ENCODE data around the gene SKA3.
A peak's percentile ranks its signal among the peaks of the same experiment; 100 is the strongest.
"Not testable (repeated sequence)": the region's sequence is repeated elsewhere in the genome, so short reads cannot be mapped to it uniquely, and the experiment has no call there.

The SKA3 gene

GRCh38 chr13:21176215-21176981 lies at the start of gene SKA3, which contains the start of gene MRPL57:
Gene SKA3 (minus strand): TSS chr13:21176552. CDS start chr13:21176477, 75 bp downstream.
Gene MRPL57 (plus strand): TSS chr13:21176658. CDS start chr13:21176917, 259 bp downstream.
- H3K27me3 ChIP-seq (ENCODE audit: control insufficient read depth, insufficient read depth, low read length), result no peaks in the 10 kb centered on the region
- no peaks in the 10 kb centered on the region for H3K9me3 ChIP-seq (ENCODE audit: control insufficient read depth, low read depth, low read length)
- peak within 1 kb of the TSS; percentile 87 for H3K9ac ChIP-seq (ENCODE audit: low read length)
- H3K36me3 ChIP-seq (ENCODE audit: control insufficient read depth, low read depth, low read length), result peaks cover 9% of the 10 kb centered on the region
- H3K4me1 ChIP-seq (ENCODE audit: control insufficient read depth, low read depth, low read length), result peaks cover 3% of the 10 kb centered on the region
- peak within 1 kb of the TSS; percentile 89 for H3K4me3 ChIP-seq (ENCODE audit: low read length)
- peak within 1 kb of the TSS; percentile 74 for H3K27ac ChIP-seq (ENCODE audit: low read length)

GRCh38 chr13:21225082-21225481 lies 48.7 kb upstream of the SKA3 start:
- H3K36me3 ChIP-seq (ENCODE audit: control insufficient read depth, low read depth, low read length), result no peaks in the 10 kb centered on the region
- no peaks in the 10 kb centered on the region for H3K9me3 ChIP-seq (ENCODE audit: control insufficient read depth, low read depth, low read length)
- no peak overlapping the region for H3K4me3 ChIP-seq (ENCODE audit: low read length)
- no peaks in the 10 kb centered on the region for H3K27me3 ChIP-seq (ENCODE audit: control insufficient read depth, insufficient read depth, low read length)
- H3K9ac ChIP-seq (ENCODE audit: low read length), result no peak overlapping the region
- no peak overlapping the region for H3K27ac ChIP-seq (ENCODE audit: low read length)
- no peaks in the 10 kb centered on the region for H3K4me1 ChIP-seq (ENCODE audit: control insufficient read depth, low read depth, low read length)

GRCh38 chr13:21221268-21221667 lies 44.9 kb upstream of the SKA3 start:
- H3K36me3 ChIP-seq (ENCODE audit: control insufficient read depth, low read depth, low read length), result no peaks in the 10 kb centered on the region
- H3K4me3 ChIP-seq (ENCODE audit: low read length), result no peak overlapping the region
- no peaks in the 10 kb centered on the region for H3K9me3 ChIP-seq (ENCODE audit: control insufficient read depth, low read depth, low read length)
- no peak overlapping the region for H3K9ac ChIP-seq (ENCODE audit: low read length)
- H3K27ac ChIP-seq (ENCODE audit: low read length), result no peak overlapping the region
- H3K27me3 ChIP-seq (ENCODE audit: control insufficient read depth, insufficient read depth, low read length), result no peaks in the 10 kb centered on the region
- no peaks in the 10 kb centered on the region for H3K4me1 ChIP-seq (ENCODE audit: control insufficient read depth, low read depth, low read length)

GRCh38 chr13:21219716-21220115 lies 43.4 kb upstream of the SKA3 start:
- not testable (repeated sequence) for H3K36me3 ChIP-seq (ENCODE audit: control insufficient read depth, low read depth, low read length); H3K27ac ChIP-seq (ENCODE audit: low read length); H3K4me3 ChIP-seq (ENCODE audit: low read length); H3K9ac ChIP-seq (ENCODE audit: low read length); H3K4me1 ChIP-seq (ENCODE audit: control insufficient read depth, low read depth, low read length); H3K9me3 ChIP-seq (ENCODE audit: control insufficient read depth, low read depth, low read length); H3K27me3 ChIP-seq (ENCODE audit: control insufficient read depth, insufficient read depth, low read length)

- H3K27ac ChIP-seq (ENCODE audit: low read length), result no peak overlapping the region
- H3K4me3 ChIP-seq (ENCODE audit: low read length), result no peak overlapping the region
- H3K4me1 ChIP-seq (ENCODE audit: control insufficient read depth, low read depth, low read length), result no peaks in the 10 kb centered on the region
- H3K36me3 ChIP-seq (ENCODE audit: control insufficient read depth, low read depth, low read length), result no peaks in the 10 kb centered on the region
- H3K9me3 ChIP-seq (ENCODE audit: control insufficient read depth, low read depth, low read length), result no peaks in the 10 kb centered on the region
- H3K27me3 ChIP-seq (ENCODE audit: control insufficient read depth, insufficient read depth, low read length), result no peaks in the 10 kb centered on the region
- H3K9ac ChIP-seq (ENCODE audit: low read length), result no peak overlapping the region
Observed at GRCh38 chr13:21219036-21219381, 42.7 kb upstream of the SKA3 start.

GRCh38 chr13:21218351-21219035 lies 42.1 kb upstream of the SKA3 start:
- H3K9ac ChIP-seq (ENCODE audit: low read length), result no peak overlapping the region
- no peaks in the 10 kb centered on the region for H3K27me3 ChIP-seq (ENCODE audit: control insufficient read depth, insufficient read depth, low read length)
- H3K4me3 ChIP-seq (ENCODE audit: low read length), result no peak overlapping the region
- H3K4me1 ChIP-seq (ENCODE audit: control insufficient read depth, low read depth, low read length), result no peaks in the 10 kb centered on the region
- H3K9me3 ChIP-seq (ENCODE audit: control insufficient read depth, low read depth, low read length), result no peaks in the 10 kb centered on the region
- H3K36me3 ChIP-seq (ENCODE audit: control insufficient read depth, low read depth, low read length), result no peaks in the 10 kb centered on the region
- no peak overlapping the region for H3K27ac ChIP-seq (ENCODE audit: low read length)

- Histone ChIP-seq H3K4me3 (ENCODE audit: low read length) (no peak overlapping the region), H3K27ac (ENCODE audit: low read length) (no peak overlapping the region), H3K9me3 (ENCODE audit: control insufficient read depth, low read depth, low read length) (no peaks in the 10 kb centered on the region), H3K4me1 (ENCODE audit: control insufficient read depth, low read depth, low read length) (no peaks in the 10 kb centered on the region), H3K27me3 (ENCODE audit: control insufficient read depth, insufficient read depth, low read length) (no peaks in the 10 kb centered on the region), H3K9ac (ENCODE audit: low read length) (no peak overlapping the region), H3K36me3 (ENCODE audit: control insufficient read depth, low read depth, low read length) (no peaks in the 10 kb centered on the region)
Observed at GRCh38 chr13:21216332-21216731, 40.0 kb upstream of the SKA3 start.

- not testable (repeated sequence) for H3K9me3 ChIP-seq (ENCODE audit: control insufficient read depth, low read depth, low read length); H3K27me3 ChIP-seq (ENCODE audit: control insufficient read depth, insufficient read depth, low read length); H3K9ac ChIP-seq (ENCODE audit: low read length); H3K4me3 ChIP-seq (ENCODE audit: low read length); H3K27ac ChIP-seq (ENCODE audit: low read length); H3K36me3 ChIP-seq (ENCODE audit: control insufficient read depth, low read depth, low read length); H3K4me1 ChIP-seq (ENCODE audit: control insufficient read depth, low read depth, low read length)
Observed at GRCh38 chr13:21215419-21215818, 39.1 kb upstream of the SKA3 start.

- H3K36me3 ChIP-seq (ENCODE audit: control insufficient read depth, low read depth, low read length), result no peaks in the 10 kb centered on the region
- no peaks in the 10 kb centered on the region for H3K4me1 ChIP-seq (ENCODE audit: control insufficient read depth, low read depth, low read length)
- H3K27me3 ChIP-seq (ENCODE audit: control insufficient read depth, insufficient read depth, low read length), result no peaks in the 10 kb centered on the region
- no peak overlapping the region for H3K4me3 ChIP-seq (ENCODE audit: low read length)
- H3K27ac ChIP-seq (ENCODE audit: low read length), result no peak overlapping the region
- no peak overlapping the region for H3K9ac ChIP-seq (ENCODE audit: low read length)
- H3K9me3 ChIP-seq (ENCODE audit: control insufficient read depth, low read depth, low read length), result no peaks in the 10 kb centered on the region
Observed at GRCh38 chr13:21212138-21212775, 35.9 kb upstream of the SKA3 start.

GRCh38 chr13:21208652-21209154 lies 32.4 kb upstream of the SKA3 start:
- Histone ChIP-seq H3K4me1 (ENCODE audit: control insufficient read depth, low read depth, low read length) (no peaks in the 10 kb centered on the region), H3K9ac (ENCODE audit: low read length) (no peak overlapping the region), H3K4me3 (ENCODE audit: low read length) (no peak overlapping the region), H3K36me3 (ENCODE audit: control insufficient read depth, low read depth, low read length) (no peaks in the 10 kb centered on the region), H3K9me3 (ENCODE audit: control insufficient read depth, low read depth, low read length) (no peaks in the 10 kb centered on the region), H3K27me3 (ENCODE audit: control insufficient read depth, insufficient read depth, low read length) (no peaks in the 10 kb centered on the region), H3K27ac (ENCODE audit: low read length) (no peak overlapping the region)

GRCh38 chr13:21202767-21203531 lies 26.6 kb upstream of the SKA3 start:
- Histone ChIP-seq H3K9me3 (ENCODE audit: control insufficient read depth, low read depth, low read length) (peaks cover 8% of the 10 kb centered on the region), H3K36me3 (ENCODE audit: control insufficient read depth, low read depth, low read length) (no peaks in the 10 kb centered on the region)

More at GRCh38 chr13:21202767-21203531, 26.6 kb upstream of the SKA3 start:
- H3K4me3 ChIP-seq (ENCODE audit: low read length), result no peak overlapping the region
- H3K27me3 ChIP-seq (ENCODE audit: control insufficient read depth, insufficient read depth, low read length), result no peaks in the 10 kb centered on the region
- no peak overlapping the region for H3K9ac ChIP-seq (ENCODE audit: low read length)
- no peak overlapping the region for H3K27ac ChIP-seq (ENCODE audit: low read length)
- no peaks in the 10 kb centered on the region for H3K4me1 ChIP-seq (ENCODE audit: control insufficient read depth, low read depth, low read length)

Measured in iPS-18a (cell line).